Activated T-cell treated with anti-CD3 and anti-CD28 coated beads for 4 hours (primary cell): ENCODE measurements around the gene B4GALNT3.

Source experiments
- DNase-seq: peaks from one replicate; pipeline ENCODE4 v3.0.0-alpha.2; 2020

Gene B4GALNT3

DNA sequence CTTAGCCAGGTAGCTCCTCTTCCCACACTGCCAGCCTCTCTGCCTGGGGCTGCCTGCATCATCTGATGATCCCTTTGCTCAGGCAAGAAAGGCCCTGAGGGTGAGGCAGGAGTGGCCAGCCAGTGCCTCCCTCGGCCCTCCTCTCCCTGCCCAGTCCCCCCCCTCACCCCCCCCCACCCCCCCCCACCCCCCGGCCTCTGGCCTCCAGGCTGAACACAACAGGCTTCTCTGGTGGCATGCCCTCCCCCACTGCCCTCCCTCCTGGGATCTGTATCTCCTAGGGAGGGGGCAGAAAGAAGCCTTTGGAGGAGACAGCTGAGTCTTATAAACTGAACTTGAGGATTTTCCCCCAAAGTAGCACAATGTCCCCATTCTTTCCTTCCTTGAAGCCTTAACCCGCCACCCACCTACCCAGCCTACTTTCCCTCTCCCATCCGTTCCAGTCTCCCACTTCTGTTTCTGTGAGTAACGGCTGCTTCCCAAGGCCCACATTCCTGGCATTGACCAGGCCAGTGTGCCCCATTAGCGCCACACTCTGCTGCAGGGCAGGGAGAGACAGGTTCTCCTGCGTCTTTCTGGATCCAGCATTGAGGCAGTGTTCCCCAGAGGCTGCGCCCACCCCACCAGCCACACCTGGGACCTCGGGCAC lies 82.1 kb downstream of the B4GALNT3 start:
- DNase-seq, result no peak

GRCh38 chr12:542395-543113 lies 82.8 kb downstream of the B4GALNT3 start:
- DNase-seq, result no peak

DNA sequence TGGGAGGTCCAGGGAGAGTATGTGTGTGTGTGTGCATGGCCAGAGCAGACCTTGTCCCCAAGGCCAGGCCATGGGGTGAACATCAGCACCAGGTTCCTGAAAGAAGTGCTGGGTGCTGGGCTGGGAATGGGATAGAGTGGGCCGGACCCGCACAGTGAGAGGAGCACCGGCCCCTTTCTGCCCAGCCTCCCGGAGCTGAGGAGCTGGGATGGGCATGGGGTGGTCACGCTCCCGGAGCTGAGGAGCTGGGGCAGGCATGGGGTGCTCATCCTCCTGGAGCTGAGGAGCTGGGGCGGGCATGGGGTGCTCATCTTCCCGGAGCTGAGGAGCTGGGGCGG lies 83.3 kb downstream of the B4GALNT3 start:
- DNase-seq, result no peak

DNA sequence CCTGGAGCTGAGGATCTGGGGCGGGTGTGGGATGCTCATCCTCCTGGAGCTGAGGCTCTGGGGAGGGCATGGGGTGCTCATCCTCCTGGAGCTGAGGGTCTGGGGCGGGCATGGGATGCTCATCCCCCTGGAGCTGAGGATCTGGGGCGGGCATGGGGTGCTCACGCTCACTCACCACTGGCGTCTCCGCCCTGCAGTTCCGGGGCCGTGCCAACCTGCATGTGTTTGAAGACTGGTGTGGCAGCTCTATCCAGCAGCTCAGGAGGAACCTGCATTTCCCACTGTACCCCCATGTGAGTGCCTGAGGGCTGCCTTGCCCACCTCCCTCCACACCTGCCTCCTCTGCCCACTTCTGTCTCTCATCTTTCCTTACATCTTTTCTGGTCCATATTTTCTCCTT lies 84.4 kb downstream of the B4GALNT3 start:
- DNase-seq, result no peak

- no peak for DNase-seq
Measured at GRCh38 chr12:544941-545635, 85.3 kb downstream of the B4GALNT3 start.

DNA sequence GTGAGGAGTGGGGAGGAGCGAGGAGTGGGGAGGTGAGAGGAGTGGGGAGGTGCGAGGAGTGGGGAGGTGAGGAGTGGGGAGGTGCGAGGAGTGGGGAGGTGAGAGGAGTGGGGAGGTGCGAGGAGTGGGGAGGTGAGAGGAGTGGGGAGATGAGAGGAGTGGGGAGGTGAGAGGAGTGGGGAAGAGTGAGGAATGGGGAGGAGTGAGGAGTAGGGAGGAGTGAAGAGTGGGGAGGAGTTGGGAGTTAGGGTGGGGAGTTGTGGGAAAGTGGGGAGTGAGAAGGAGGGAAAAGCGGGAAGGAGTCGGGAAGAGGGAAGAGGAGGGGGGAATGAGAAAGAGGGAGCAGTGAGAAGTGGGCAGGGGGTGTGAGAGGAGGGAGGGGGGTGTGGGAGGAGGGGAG lies 86.1 kb downstream of the B4GALNT3 start:
- no peak for DNase-seq

GRCh38 chr12:546265-546919 lies 86.7 kb downstream of the B4GALNT3 start:
- no peak for DNase-seq

GRCh38 chr12:546920-547845 lies 87.4 kb downstream of the B4GALNT3 start:
- peak; percentile 50 for DNase-seq

DNA sequence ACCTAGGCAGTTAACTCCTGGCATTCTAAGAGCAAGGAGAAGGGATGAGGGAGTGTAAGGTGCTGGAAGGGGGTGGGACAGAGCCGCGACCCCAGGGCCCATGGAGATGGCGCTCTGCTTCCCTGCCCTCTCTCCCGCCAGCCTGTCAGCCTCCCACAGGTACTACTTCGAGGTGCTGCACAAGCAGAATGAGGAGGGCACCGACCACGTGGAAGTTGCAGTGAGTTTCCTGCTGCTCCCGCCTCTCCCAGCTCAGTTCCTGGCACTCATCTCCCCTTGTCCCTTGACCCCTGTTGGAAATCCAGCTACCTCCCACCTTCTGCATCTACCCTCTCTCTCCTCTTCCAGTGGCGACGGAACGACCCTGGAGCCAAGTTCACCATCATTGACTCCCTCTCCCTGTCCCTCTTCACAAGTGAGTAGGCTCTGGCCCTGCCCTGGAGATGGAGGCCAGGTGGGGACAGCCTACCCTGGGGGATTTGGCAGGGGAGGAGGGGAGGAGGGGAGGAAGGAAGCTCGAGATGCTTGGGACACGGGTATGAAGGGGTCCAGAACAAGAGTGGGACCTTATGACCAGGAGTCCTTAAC lies 88.2 kb downstream of the B4GALNT3 start:
- DNase-seq, result no peak

GRCh38 chr12:549476-550082 lies 89.8 kb downstream of the B4GALNT3 start:
- DNase-seq, result no peak

- no peak for DNase-seq
Measured at GRCh38 chr12:550473-551260, 90.9 kb downstream of the B4GALNT3 start.

GRCh38 chr12:552466-552865 lies 92.7 kb downstream of the B4GALNT3 start:
- DNase-seq, result no peak

- DNase-seq, result no peak
Measured at GRCh38 chr12:553216-554000, 93.7 kb downstream of the B4GALNT3 start.

GRCh38 chr12:554001-554285 lies 94.2 kb downstream of the B4GALNT3 start:
- DNase-seq, result no peak

- no peak for DNase-seq
Measured at GRCh38 chr12:556498-556897, 96.8 kb downstream of the B4GALNT3 start.

DNA sequence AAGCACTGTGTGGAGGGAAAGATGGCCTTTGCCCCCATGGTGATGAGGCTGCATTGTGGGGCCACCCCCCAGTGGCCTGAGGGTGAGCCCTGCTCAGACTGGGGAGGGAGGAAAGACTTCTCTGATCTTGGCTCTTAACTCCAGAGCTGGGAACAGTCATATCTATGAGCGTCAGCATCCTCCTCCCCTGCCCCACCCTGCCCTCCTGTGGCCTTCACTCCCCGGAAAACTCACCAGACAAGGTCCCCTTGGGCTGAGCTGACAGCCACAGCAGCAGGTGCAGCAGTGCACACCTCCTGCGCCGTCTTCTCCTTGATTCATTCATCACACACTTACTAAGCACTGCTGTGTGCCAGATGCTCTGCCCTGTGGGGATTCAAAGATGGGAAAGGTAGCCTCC lies 98.8 kb downstream of the B4GALNT3 start:
- no peak for DNase-seq

DNA sequence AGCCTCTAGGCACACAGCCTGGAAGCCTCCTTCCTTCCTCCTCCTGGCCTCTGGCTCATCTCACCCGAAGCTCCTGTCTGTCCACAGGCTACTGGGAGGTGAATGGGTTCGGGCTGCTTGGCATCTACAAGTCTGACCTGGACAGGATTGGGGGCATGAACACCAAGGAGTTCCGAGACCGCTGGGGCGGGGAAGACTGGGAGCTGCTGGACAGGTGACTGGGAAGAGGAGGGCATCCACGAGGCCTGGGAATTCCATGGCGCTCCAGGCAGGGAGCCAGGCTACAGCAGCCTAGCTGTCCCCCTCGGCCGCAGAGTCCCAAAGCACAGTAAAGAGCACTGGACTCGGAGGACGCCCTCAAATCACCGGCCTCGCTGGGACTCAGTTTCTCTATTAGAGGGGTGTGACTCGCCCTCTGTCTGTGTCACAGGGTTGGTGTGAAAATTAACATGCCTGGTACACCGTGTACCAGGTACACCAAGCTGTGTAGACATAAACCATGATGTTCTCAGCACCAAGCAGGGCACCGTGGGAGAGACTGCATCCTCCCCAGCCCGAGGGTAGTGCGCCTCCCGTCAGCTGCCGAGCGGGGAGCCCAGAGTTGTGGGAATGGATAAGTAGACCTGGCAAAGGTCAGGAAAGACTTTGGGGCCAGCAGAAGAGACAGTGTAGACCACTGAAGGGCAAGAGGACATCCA lies 99.6 kb downstream of the B4GALNT3 start:
- DNase-seq, result no peak

DNA sequence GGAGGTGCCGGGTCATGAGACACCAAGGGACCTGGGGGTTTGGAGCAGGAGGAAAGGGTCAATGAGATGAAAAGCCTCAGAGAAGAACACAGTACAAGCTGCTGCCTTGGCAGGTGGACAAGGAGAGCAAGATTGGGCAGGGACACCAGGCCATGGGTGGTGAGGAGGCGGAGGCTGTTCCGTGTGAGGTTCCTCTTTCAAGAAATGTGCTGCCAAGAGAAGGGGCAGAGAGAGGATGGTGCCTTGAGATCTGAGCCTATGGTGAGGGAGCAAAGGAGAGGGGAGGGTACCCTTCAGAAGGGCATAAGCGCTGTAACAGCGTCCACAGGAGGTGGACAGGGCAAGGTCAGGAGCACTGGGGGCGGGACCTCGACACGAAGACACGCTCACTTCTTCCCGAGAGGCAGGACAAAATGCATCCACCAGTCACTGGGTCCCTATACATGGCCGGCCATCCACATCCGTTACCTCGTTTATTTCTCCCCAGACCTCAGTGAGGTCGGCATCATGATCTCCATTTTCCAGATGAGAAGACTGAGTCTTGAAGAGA lies 100.2 kb downstream of the B4GALNT3 start:
- no peak for DNase-seq

- no peak for DNase-seq
Measured at GRCh38 chr12:560691-561390, 101.1 kb downstream of the B4GALNT3 start.
